Measurements from ENCODE around the gene PGPEP1.
A peak's percentile ranks its signal among the peaks of the same experiment; 100 is the strongest.
"Not testable (repeated sequence)": the region's sequence is repeated elsewhere in the genome, so short reads cannot be mapped to it uniquely, and the experiment has no call there.

The PGPEP1 gene

DNA sequence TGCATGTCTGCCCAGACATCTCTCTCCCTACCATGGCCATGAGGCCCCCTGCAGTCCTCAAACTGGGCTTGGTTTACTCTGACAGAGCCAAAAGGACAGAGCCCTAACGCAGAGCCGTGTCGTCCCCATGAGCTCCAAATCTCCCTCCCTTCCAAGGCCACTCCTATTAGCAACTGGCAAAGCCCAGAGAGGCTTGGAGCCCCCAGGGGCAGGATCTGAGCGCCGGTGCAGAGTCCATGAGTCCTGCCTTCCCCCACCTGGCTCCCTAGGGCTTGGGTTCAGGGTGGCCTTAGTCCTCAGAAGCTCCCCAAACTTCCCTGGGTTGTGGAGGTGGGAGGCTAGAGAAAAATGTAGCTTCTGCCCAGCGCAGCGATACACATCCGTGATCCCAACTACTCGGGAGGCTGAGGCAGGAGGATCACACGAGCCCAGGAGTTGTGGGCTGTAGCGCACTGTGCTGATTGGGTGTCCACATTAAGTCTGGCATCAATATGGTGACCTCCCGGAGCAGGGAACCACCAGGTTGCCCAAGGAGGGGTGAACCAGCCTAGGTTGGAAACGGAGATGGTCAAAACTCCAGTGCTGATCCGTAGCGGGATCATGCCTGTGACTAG is 7.4 kb upstream of the PGPEP1 start:
- no peak for DNase-seq

DNA sequence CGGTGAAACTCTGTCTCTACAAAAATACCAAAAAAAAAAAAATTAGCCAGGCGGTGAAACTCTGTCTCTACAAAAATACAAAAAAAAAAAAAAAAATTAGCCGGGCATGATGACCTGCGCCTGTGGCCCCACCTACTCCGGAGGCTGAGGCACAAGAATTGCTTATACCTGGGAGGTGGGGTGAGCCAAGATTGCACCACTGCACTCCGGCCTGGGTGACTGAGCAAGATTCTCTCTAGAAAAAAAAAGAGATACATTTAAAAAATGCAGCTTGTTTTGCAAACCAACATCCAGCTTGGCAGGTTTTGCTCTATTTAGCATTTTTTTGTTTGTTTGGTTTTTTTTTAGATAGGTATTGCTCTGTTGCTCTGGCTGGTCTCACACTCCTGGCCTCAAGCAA is 6.7 kb upstream of the PGPEP1 start:
- DNase-seq = no peak

DNA sequence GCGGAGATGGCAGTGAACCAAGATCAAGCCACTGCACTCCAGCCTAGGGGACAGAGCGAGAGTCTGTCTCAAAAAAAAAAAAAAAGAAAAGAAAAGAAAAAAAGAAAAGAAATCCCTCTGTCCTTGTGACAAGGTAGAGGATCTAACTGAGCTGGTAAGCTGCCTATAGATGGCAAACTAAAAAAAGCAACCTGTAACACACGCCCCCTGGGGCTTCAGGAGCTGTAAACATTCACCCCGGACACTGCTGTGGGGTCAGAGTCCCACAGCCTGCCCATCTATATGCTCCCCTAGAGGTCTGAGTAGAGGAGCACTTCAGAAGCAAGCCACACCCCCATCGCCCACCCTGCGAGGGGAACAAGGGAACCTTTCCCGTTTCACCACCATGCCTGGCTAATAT is 4.3 kb upstream of the PGPEP1 start:
- DNase-seq = no peak

DNA sequence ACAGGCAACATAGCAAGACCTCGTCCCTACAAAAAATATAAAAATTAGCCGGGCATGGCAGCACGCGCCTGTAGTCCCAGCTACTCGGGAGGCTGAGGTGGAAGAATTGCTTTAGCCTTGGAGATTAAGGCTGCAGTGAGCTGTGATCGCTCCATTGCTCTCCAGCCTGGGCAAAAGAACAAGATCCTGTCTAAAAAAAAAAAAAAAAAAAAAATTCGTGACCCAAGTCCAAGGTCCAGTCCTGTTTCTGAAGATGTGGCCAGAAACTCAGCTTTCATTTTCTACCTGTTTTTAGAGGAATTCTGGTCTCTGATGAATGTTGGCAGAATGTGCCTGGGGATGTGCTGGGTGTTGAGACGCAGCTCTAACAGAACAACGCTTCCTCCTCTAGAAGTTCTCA is 1.9 kb upstream of the PGPEP1 start:
- no peak for DNase-seq

DNA sequence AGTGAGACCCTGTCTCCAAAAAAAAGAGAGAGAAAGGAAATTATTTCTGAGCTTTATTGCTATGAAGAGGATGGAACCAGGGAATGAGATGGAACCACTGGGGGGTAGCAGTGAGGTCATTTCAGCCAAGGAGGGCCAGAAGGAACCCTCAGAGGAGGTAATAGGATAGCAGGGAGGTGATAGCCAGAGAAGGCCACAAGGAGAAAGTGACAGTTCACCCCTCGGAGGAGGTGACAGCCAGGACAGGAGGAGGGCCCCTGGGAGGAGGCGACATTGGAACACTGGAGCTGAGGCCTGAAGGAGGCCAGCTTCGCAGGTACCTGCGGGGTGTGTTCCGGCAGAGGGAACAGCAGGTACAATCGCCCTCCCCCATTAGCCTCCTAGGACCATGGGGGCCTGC is 675 bp upstream of the PGPEP1 start:
- no peak for DNase-seq

DNA sequence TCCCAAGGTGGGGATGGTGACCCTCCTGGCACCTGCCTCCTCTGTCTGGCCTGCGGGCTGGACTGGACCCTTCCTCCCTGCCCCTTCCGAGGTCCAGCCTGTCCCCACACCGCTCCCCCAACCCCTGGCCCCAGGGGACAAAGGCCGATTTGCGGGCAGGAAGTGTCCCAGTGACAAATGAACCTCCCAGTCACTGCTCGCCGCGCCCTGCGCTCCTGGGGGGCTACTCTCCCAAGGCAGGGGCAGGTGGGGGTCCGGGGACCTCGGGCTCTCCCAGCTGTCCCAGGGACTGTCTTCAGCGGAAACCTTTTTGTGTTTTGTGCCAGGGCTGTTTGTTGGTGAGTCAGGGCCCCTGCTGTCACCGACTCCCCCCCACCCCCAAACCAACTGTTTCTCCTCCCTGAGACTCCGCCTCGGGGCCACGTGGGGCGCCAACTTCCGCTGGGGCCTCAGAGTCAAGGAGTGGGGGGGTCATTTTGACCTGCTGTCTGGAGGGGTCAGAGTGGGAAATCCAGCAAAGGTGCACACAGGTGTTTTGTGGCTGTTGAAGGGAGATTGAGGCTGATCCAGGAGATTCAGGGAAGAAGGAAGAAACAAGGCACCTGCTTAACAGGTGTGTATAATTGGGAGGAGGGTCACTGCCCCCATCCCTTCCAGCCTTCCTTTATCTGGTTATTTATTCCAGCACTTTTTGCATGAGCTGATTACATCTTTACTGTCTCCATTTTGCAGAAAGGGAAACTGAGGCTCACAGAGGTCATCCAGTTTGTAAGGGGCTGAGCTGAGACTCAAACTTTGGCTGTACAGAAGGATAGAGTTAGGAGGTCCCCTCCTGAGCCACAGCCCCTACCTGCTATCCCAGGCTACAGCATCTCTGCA is 831 bp downstream of the PGPEP1 start:
- DNase-seq = peak; percentile 72

DNA sequence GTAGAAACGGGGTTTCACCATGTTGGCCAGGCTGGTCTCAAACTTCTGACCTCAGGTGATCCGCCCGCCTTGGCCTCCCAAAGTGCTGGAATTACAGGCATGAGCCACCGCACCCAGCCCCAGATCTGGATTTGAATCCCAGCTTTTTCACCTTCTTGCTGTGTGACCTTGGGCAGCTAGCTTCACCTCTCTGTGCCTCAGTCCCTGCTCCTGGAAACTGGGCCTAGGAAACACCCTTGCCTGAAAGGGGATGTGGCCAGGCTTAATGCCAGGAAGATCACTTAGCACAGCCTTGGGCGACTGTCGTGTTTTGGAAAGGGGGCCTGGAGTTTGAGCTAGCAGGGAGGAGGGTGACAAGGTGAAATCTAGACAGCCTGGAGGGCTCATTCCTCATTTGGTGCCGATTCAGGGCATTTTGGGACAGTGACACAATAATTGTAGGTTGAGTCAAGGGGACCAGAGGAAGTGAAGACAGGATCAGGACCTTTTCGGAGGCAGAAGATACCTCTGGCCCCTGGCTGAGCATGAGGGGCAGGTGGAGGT is 1.8 kb downstream of the PGPEP1 start:
- DNase-seq = no peak

DNA sequence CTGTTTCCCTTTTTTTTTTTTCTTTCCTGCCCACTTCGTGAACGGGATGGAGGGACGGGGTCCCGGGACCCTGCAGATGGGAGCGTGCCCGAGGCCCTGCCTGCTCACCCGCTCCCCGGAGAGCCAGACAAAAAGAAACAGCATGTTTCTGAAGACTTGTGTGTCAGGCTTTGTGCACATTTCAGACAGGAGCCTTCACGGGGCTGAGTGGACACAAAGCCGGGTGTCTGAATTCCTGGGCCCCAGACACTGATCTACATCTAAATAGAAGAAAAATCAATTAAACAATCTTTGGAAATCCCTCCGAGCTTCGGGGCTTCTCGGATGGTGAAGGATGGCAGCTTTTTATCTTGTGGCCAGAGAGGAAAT is 4.2 kb downstream of the PGPEP1 start:
- DNase-seq = no peak

DNA sequence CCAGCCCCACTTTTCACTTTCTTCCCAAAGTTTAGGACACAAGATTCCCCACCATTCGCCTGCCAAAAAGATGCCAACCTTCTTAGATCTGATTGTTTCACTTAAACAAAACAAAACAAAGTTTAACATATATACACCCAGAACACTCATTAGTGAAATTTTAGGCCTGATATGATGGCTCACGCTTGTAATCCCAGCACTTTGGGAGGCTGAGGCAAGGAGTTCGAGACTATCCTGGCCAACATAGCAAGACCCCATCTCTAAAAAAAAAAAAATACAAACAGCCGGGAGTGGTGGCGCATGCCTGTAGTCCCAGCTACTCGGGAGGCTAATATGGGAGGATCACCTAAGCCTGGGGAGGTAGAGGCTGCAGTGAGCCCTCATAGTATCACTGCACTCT is 4.9 kb downstream of the PGPEP1 start:
- DNase-seq = no peak

DNA sequence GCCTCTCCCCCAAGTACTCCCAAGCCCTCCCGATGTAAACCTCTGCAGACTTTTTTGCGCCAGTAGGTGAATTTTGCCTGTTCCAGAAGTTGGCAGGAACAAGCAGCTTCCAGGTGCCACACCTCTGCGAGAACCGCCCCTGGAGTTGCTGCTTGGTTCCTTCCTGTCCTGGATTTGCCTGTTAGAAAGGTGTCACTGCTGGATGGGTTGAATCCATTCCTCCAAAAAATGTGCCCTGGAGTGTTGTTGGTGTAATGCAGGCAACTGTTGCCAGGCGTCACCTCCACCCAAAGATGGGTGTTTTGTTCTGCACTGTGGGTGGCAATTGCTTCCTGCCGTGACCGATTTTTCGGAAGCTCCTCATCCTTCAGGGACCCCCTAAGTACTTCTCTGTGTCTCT is 5.7 kb downstream of the PGPEP1 start:
- DNase-seq = peak; percentile 83

DNA sequence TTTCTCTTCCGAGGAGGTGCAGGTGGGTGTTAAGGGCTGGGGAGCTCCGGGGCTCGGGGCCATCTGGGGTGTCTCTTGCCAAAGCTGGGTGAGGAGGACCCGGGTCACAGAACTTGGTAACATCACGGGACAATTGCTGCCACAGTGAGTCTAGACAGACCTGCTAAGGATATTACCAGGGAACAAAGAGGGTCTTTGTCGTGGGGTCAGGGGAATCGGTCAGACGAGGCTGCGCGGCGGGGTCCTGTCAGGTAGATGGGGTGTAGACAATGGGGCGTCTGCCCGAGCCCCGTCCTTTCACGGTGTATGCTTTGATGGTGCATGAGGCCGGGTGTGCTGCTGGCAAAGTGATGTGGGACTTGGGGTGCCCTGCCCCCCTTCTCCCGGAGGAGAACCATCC is 7.8 kb downstream of the PGPEP1 start:
- DNase-seq = no peak

DNA sequence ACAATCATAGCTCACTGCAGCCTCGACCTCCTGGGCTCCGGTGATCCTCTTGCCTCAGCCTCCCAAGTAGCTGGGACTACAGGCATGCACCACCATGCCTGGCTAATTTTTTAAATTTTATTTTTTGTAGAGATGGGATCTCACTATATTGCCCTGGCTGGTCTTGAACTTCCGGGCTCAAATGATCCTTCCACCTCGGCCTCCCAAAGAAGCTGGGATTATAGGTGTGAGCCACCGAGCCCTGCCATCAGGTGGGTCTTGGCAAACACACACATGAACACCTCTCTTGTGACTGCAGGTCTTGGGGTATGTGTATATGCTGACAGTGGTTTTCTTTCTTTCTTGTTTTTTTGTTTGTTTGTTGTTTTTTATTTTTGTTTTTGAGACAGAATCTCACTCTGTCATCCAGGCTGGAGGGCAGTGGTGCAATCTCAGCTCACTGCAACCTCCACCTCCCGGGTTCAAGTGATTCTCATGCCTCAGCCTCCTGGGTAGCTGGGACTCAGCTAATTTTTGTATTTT is 8.5 kb downstream of the PGPEP1 start:
- not testable (repeated sequence) for DNase-seq

DNA sequence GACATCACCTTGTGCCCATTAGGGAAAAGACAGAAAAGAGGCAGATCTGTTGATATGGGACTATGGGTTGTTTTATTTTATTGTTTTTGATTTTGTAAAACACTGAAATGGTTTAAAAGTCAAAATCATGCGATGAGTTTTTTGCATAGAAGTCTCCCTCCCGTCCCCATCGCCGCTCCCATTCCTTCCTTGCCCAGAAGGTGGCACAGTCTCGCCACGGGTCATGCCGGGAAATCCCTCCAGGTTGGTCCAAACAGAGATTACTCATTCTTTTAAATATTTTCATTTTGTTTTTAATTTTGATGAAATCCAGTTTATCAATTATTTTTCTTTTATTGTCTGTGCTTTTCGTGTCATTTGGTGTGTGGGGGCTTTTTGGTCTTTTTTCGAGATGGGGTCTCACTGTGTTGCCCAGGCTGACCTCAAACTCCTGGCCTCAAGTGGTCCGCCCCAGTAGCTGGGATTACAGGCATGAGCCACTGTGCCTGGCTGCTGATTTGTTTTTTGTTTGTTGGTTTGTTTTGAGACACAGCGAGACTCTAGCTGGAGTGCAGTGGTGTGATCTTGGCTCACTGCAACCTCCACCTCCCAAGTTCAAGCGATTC is 9.2 kb downstream of the PGPEP1 start:
- peak; percentile 68 for DNase-seq

DNA sequence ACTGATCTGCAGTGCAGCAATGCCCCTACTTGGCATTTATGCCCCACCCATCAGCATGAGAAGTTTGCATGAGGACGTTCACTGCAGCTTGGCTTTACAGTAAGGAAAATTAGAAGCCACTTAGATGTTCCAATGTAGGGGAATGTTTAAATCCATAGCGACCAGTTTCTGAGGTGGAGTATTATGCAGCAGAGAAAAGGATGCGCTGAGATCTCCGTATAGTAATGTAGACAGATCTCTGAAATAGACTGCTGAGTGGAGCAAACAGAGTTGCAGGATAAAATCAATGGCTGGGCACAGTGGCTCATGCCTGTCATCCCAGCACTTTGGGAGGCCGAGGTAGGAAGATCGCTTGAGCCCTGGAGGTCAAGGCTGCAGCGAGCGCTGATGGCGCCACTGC is 10.1 kb downstream of the PGPEP1 start:
- DNase-seq = no peak

DNA sequence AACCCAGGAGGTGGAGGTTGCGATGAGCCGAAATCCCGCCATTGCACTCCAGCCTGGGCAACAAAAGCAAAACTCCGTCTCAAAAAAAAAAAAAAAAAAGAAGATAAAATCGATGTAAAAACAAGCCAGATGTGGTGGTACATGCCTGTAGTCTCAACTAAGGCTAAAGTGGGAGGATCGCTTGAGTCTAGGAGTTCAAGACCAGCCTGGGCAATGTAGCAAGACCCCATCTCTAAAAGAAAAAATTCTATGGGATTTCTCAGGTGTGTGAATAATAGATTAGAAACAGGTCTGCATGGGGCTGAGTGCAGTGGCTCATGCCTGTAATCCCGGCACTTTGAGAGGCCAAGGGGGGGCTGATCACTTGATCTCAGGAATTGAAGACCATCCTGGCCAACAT is 11.1 kb downstream of the PGPEP1 start:
- no peak for DNase-seq

DNA sequence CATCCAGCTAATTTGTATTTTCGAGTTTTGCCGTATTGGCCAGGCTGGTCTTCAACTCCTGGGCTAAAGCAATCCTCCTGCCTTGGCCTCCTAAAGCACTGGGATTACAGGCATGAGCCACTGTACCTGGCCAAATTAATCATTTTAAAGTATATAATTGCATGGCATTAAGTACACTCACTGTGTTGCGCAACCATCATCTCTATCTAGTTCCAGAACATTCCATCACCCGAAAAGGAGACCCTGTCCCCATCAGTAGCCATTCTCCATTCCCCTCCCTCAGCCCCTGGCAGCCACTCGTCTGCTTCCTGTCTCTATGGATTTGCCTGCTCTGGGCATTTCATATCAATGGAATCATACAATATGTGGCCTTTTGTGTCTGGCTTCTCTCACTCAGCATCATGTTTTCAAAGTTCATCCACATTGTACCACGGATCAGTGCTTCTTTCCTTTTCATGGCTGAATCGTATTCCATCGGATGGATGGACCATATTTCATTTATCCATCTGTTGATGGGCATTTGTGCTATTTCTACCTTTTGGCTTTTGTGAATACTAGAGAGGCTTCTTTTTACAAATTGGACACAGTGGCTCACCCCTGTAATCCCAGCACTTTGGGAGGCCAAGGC is 13.1 kb downstream of the PGPEP1 start:
- no peak for DNase-seq

DNA sequence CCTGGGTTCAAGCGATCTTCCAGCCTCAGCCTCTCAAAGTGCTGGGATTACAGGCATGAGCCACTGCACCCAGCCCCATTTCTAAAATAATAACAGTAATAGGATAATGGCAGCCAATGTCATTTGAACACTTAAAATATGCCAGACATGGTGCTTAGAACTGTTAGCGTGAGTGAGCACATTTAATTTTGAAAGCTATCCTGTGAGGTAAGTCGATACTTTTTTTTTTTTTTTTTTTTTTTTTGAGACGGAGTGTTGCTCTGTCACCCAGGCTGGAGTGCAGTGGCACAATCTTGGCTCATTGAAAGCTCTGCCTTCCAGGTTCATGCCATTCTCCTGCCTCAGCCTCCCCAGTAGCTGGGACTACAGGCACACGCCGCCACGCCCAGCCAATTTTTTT is 14.3 kb downstream of the PGPEP1 start:
- DNase-seq = not testable (repeated sequence)

DNA sequence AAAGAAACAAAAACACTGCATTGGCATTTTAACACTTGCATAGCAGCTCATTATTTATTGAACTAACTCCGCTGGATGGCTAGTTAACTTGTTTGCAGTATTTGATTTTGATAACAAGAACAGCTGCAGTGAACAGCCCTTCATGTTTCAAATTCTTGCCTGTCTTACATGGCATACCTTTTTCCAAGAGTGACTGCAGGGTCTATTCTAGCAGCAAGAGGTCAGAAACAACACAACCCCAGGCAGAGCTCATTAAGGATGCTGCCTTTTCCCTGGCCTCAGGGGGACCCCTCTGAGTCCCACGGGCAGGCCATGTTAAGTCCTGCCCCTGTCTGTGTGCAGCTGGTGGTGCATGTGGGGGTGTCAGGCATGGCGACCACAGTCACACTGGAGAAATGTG is 16.6 kb downstream of the PGPEP1 start:
- no peak for DNase-seq

DNA sequence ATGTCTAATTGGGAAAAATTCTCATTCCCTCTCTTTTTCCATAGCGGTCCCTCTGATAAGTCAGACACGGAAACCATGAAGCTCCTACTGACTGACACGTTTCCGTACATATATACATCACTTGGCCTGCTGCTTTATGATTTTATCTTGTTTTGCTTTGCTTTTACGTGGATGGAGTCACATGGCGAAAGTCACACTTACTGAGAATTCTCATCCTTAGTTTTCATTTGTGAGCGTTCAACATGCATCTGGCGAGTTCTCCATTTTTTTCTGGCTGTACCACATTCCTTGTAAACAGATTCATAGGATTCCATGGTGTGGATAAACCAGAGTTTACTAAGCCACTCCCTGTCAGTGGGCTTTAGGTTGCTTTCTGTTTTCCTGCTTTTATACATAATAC is 21.2 kb downstream of the PGPEP1 start:
- no peak for DNase-seq

DNA sequence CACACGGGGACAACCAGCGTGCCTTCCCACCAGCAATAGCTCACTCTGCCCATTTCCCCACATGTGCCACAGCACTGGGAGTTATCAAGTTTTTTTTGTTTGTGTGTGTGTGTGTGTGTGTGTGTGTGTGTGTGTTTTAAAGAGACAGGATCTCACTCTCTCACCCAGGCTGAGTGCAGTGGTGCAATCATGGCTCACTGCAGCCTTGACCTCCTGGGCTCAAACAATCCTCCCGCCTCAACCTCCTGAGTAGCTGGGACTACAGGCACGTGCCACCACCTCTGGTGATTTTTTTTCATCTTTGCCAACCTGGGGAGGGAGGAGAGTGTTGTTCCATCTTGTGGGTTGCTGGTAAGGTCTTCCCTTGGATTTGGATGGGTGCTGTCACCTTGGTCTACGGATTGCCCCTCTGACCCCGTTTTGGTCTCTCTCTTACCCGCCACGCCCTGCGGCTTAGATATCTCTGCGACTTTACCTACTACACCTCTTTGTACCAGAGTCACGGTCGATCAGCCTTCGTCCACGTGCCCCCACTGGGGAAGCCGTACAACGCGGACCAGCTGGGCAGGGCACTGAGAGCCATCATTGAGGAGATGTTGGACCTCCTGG is 22.6 kb downstream of the PGPEP1 start:
- no peak for DNase-seq

DNA sequence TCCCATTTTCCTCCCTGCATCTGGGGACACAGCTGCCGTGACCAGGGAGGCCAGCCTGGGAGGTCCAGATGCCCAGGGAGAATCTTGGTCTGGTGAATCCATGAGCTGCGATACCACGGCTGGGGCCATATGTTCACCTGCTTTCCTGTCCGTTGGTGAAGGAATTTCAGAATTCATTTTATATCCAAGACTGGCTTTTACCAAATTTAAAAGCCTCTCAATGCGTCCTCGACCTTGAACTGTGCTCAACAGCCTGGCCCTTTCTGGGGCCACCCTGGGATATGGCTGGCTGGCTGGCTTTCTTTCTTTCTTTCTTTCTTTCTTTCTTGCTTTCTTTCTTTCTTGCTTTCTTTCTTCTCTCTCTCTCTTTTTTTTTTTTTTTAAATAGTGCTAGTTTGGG is 23.4 kb downstream of the PGPEP1 start:
- DNase-seq = no peak

DNA sequence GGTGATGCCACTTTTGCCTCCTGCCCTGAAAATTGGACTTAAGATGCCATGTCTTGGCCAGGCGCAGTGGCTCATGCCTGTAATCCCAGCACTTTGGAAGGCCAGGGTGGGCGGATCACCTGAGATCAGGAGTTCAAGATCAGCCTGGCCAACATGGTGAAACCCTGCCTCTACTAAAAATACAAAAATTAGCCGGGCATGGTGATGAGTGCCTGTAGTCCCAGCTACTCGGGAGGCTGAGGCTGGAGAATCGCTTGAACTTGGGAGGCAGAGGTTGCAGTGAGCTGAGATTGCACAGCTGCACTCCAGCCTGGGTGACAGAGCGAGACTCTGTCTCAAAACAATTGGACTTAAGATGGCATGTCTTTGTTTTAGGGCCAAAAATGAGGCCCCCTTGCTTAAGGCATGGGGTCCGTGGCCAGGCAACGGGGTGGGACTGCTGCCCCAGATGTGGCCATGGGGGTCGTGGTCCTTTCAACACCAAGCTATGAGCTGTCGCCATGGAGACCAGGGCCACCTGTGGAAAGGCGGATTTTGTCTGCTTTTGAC is 24.0 kb downstream of the PGPEP1 start:
- not testable (repeated sequence) for DNase-seq

Data from NCI-H69 (cell line).